Measurements from ENCODE around the gene CHRM5.

CHRM5 gene

GRCh38 chr15:34107315-34107714 lies 139.0 kb downstream of the CHRM5 start:
- DNase-seq (ENCODE audit: low spot score), result no peak
- TF ChIP-seq CTCF (IDR thresholded peaks at IDR 0.05), result no peak
- Histone ChIP-seq H3K27ac (no peak overlapping the region), H3K4me3 (no peak overlapping the region)

- H3K27ac ChIP-seq, result no peak overlapping the region
- no peak for DNase-seq (ENCODE audit: low spot score)
- TF ChIP-seq CTCF (IDR thresholded peaks at IDR 0.05), result no peak
- no peak overlapping the region for H3K4me3 ChIP-seq
Measured at GRCh38 chr15:34109797-34110663, 141.7 kb downstream of the CHRM5 start.

DNA sequence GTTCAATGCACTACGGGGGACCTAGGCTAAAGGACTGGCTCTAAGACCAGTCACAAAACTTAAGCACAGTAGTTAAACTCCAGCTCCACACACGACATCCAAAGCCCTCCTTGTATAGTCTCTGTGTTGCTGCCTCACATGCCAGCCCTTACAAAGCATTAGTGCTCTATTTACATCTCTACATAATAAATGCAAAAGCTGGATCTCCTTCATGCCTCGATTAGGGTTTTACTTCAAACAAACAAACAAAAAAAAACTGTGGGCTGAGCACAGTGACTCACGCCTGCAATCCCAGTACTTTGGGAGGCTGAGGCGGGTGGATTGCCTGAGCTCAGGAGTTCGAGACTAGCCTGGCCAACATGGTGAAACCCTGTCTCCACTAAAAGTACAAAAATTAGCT lies 143.2 kb downstream of the CHRM5 start:
- H3K27ac ChIP-seq, result no peak overlapping the region
- no peak for DNase-seq (ENCODE audit: low spot score)
- H3K4me3 ChIP-seq, result no peak overlapping the region
- no peak for TF ChIP-seq CTCF (IDR thresholded peaks at IDR 0.05)

DNA sequence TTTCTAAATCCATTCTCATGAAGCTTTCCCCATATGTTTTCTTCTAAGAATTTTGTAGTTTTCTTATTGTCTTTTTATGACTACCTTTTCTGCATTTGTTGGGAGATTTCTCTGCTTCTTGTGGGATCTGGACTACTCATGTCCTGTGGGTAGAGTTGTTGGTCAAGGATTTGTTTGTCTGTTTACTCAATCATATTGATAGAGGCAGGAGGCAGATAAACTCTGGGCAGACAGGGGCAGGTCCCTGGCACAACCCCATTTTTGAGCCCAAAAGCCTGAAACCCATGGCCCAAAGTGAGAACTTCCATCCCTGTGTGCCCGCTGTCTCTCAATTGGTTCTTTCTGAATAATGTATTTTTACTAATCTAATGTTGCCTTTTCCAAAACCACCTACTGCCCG lies 145.9 kb downstream of the CHRM5 start:
- Histone ChIP-seq H3K27ac (no peak overlapping the region), H3K4me3 (no peak overlapping the region)
- no peak for DNase-seq (ENCODE audit: low spot score)
- TF ChIP-seq CTCF (IDR thresholded peaks at IDR 0.05), result no peak

DNA sequence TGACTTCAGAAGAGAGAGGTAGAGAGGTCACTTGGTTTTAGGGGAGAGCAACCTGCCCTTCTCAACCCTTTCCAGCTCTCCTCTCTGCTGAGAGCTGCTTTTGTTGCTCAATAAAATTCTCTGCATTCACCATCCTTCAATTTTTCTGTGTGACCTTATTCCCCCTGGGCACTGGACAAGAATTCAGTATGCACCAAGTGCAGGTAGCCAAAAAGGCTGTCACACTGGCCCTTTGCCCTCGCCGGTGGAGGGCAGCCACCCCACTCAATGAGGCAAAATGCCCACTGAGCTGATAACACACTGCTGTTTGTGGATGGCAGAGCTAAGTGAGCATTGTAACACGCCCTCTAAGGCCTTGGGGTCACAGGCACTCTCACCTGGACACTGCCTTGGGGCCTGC lies 146.4 kb downstream of the CHRM5 start:
- DNase-seq (ENCODE audit: low spot score), result no peak

DNA sequence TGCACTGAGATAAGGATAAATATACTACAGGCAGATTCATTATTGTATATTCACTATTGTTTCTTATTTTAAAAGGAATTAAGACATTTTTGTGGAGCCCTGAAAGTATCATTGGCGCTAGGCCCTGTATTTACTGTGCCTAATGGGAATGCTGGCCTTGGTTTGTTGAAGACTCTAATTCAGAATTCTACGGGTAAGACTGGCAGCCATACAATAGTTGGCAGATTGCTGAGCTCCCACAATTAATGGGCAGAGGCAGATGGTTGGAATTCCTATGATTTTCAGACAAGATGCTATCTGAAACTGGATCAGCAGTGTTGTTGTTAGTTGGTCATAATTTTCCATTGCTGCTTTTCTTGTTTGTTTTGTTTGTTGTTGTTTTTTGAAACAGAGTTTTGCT lies 148.3 kb downstream of the CHRM5 start:
- TF ChIP-seq CTCF (IDR thresholded peaks at IDR 0.05), result no peak
- DNase-seq (ENCODE audit: low spot score), result no peak
- Histone ChIP-seq H3K4me3 (no peak overlapping the region), H3K27ac (no peak overlapping the region)

More for the DNA sequence above, 146.4 kb downstream of the CHRM5 start:
- no peak overlapping the region for H3K4me3 ChIP-seq
- no peak for TF ChIP-seq CTCF (IDR thresholded peaks at IDR 0.05)
- no peak overlapping the region for H3K27ac ChIP-seq

Data from coronary artery (tissue), 2 donors.